SK-N-SH treated with all-trans-retinoic acid at 6 μM for 48 hours (cell line): ENCODE results near the gene ANKRD65.
"Not testable (repeated sequence)": the region's sequence is repeated elsewhere in the genome, so short reads cannot be mapped to it uniquely, and the experiment has no call there.

Experiments used
- ATAC-seq: fragments of 200-7000 bp; cut with Tn5 transposase; 3 replicates; pipeline ENCODE4 v1.9.1; 2020; ENCODE audit warnings: mild to moderate bottlenecking, moderate library complexity
- BACH2 ChIP-seq: fragments of 250-450 bp; sonication (Bioruptor Pico); IDR thresholded peaks from 2 replicates; pipeline ENCODE4 v1.9.0; 2021; ENCODE audit warnings: mild to moderate bottlenecking, borderline replicate concordance
- CSDC2 ChIP-seq: fragments of 250-450 bp; sonication (Bioruptor Pico); IDR thresholded peaks from 2 replicates; pipeline ENCODE4 v1.5.0; 2020; ENCODE audit warnings: mild to moderate bottlenecking, moderate library complexity
- ESRRG ChIP-seq: fragments of 250-450 bp; sonication (Bioruptor Pico); IDR thresholded peaks from 2 replicates; pipeline ENCODE4 v1.6.1; 2021; ENCODE audit warnings: mild to moderate bottlenecking
- GLIS3 ChIP-seq: fragments of 250-450 bp; sonication (Bioruptor Pico); IDR thresholded peaks from 2 replicates; pipeline ENCODE4 v1.5.0; 2020; ENCODE audit warnings: mild to moderate bottlenecking, moderate library complexity
- ISL1 ChIP-seq: fragments of 250-450 bp; sonication (Bioruptor Pico); IDR thresholded peaks from 2 replicates; pipeline ENCODE4 v2.1.2; 2022; ENCODE audit warnings: mild to moderate bottlenecking, moderate library complexity
- OSR1 ChIP-seq: fragments of 250-450 bp; sonication (Bioruptor Pico); IDR thresholded peaks from 2 replicates; pipeline ENCODE4 v1.8.0; 2022; ENCODE audit warnings: moderate library complexity, mild to moderate bottlenecking, inconsistent platforms
- POU6F1 ChIP-seq: fragments of 250-450 bp; sonication (Bioruptor Pico); IDR thresholded peaks from 2 replicates; pipeline ENCODE4 v1.8.0; 2021; ENCODE audit warnings: low read depth, mild to moderate bottlenecking, moderate library complexity, borderline replicate concordance
- PPARA ChIP-seq: fragments of 250-450 bp; sonication (Bioruptor Pico); IDR thresholded peaks from 2 replicates; pipeline ENCODE4 v1.5.0; 2020; ENCODE audit warnings: mild to moderate bottlenecking, borderline replicate concordance
- RARB ChIP-seq: fragments of 250-450 bp; sonication (Bioruptor Pico); IDR thresholded peaks from 2 replicates; pipeline ENCODE4 v1.8.0; 2021; ENCODE audit warnings: mild to moderate bottlenecking, moderate library complexity
- SNAI2 ChIP-seq: fragments of 250-450 bp; sonication (Bioruptor Pico); IDR thresholded peaks from 2 replicates; pipeline ENCODE4 v1.5.0; 2020; ENCODE audit warnings: mild to moderate bottlenecking, moderate library complexity
- TCF4 ChIP-seq: fragments of 250-450 bp; sonication (Bioruptor Pico); IDR thresholded peaks from 2 replicates; pipeline ENCODE4 v1.8.0; 2021; ENCODE audit warnings: mild to moderate bottlenecking, moderate library complexity, borderline replicate concordance
- TOX ChIP-seq: fragments of 250-450 bp; sonication (Bioruptor Pico); IDR thresholded peaks from 2 replicates; pipeline ENCODE4 v1.8.0; 2021; ENCODE audit warnings: mild to moderate bottlenecking, moderate library complexity, borderline replicate concordance
- ZC3H10 ChIP-seq: fragments of 250-450 bp; sonication (Bioruptor Pico); IDR thresholded peaks from 2 replicates; pipeline ENCODE4 v1.5.1; 2021; ENCODE audit warnings: mild to moderate bottlenecking, moderate library complexity
- ZFP3 ChIP-seq: fragments of 250-450 bp; sonication (Bioruptor Pico); IDR thresholded peaks from 2 replicates; pipeline ENCODE4 v1.5.0; 2020; ENCODE audit warnings: mild to moderate bottlenecking, moderate library complexity
- ZFP30 ChIP-seq: fragments of 450-650 bp; formaldehyde crosslinking; IDR thresholded peaks from 2 replicates; pipeline ENCODE4 v1.5.0; 2022; ENCODE audit warnings: mild to moderate bottlenecking, moderate library complexity
- ZNF565 ChIP-seq: fragments of 450-650 bp; formaldehyde crosslinking; conservative IDR thresholded peaks from 2 replicates; pipeline ENCODE4 v1.5.0; 2020; ENCODE audit warnings: low read depth, mild to moderate bottlenecking, moderate library complexity
- ZNF70 ChIP-seq: fragments of 450-650 bp; formaldehyde crosslinking; IDR thresholded peaks from 2 replicates; pipeline ENCODE4 v1.5.0; 2020; ENCODE audit warnings: mild to moderate bottlenecking, moderate library complexity
- ZNF8 ChIP-seq: fragments of 450-650 bp; formaldehyde crosslinking; IDR thresholded peaks from 2 replicates; pipeline ENCODE4 v1.5.0; 2020; ENCODE audit warnings: mild to moderate bottlenecking, moderate library complexity
- TF ChIP-seq, protein P1 (sequence below): fragments of 250-450 bp; sonication (Bioruptor Pico); IDR thresholded peaks from 2 replicates; pipeline ENCODE4 v1.5.1; 2020; ENCODE audit warnings: low read depth, mild to moderate bottlenecking, moderate library complexity
- TF ChIP-seq, protein P2 (sequence below): fragments of 250-450 bp; sonication (Bioruptor Pico); IDR thresholded peaks from 2 replicates; pipeline ENCODE4 v1.5.1; 2021; ENCODE audit warnings: mild to moderate bottlenecking, moderate library complexity
- TF ChIP-seq, protein P3 (sequence below): fragments of 250-450 bp; sonication (Bioruptor Pico); IDR thresholded peaks from 2 replicates; pipeline ENCODE4 v1.5.0; 2020; ENCODE audit warnings: mild to moderate bottlenecking, moderate library complexity

Gene ANKRD65

GRCh38 chr1:1454286-1455056, 33.4 kb upstream of the ANKRD65 start:
- ATAC-seq = not testable (repeated sequence)

DNA sequence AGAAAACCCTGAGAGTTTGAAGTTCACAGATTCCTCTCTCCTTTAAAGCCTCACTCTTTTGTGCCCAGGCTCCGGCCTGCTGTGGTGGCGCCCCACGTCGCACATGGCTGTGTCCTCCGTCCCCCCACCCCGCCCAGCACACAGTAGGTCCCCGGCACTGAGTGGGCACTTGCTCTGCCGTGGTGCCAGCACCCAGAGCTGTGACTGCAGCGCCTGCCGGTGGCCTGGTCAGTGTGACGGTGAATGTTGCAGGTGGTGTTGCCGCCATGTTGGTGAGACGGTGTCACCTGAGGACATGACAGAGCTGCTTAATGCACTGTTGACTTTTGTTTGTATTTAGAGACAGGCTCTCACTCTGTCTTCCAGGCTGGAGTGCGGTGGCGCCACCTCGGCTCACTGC, 31.8 kb upstream of the ANKRD65 start:
- ATAC-seq = no peak
- TF ChIP-seq ZFP30 (CRISPR knock-in tag) (no peak), CSDC2 (CRISPR knock-in tag) (no peak), BACH2 (CRISPR knock-in tag) (no peak), TCF4 (no peak), POU6F1 (CRISPR knock-in tag) (no peak), ZFP3 (CRISPR knock-in tag) (no peak), ZNF70 (CRISPR knock-in tag) (no peak), PPARA (CRISPR knock-in tag) (no peak), GLIS3 (CRISPR knock-in tag) (no peak), ESRRG (CRISPR knock-in tag) (no peak), SNAI2 (CRISPR knock-in tag) (no peak), ISL1 (CRISPR knock-in tag) (no peak), OSR1 (CRISPR knock-in tag) (no peak)
- TF ChIP-seq, protein P1, sequence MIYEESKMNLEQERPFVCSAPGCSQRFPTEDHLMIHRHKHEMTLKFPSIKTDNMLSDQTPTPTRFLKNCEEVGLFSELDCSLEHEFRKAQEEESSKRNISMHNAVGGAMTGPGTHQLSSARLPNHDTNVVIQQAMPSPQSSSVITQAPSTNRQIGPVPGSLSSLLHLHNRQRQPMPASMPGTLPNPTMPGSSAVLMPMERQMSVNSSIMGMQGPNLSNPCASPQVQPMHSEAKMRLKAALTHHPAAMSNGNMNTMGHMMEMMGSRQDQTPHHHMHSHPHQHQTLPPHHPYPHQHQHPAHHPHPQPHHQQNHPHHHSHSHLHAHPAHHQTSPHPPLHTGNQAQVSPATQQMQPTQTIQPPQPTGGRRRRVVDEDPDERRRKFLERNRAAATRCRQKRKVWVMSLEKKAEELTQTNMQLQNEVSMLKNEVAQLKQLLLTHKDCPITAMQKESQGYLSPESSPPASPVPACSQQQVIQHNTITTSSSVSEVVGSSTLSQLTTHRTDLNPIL (CRISPR knock-in tag) = no peak
- TF ChIP-seq, protein P2, sequence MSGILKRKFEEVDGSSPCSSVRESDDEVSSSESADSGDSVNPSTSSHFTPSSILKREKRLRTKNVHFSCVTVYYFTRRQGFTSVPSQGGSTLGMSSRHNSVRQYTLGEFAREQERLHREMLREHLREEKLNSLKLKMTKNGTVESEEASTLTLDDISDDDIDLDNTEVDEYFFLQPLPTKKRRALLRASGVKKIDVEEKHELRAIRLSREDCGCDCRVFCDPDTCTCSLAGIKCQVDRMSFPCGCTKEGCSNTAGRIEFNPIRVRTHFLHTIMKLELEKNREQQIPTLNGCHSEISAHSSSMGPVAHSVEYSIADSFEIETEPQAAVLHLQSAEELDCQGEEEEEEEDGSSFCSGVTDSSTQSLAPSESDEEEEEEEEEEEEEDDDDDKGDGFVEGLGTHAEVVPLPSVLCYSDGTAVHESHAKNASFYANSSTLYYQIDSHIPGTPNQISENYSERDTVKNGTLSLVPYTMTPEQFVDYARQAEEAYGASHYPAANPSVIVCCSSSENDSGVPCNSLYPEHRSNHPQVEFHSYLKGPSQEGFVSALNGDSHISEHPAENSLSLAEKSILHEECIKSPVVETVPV (CRISPR knock-in tag) = no peak

DNA sequence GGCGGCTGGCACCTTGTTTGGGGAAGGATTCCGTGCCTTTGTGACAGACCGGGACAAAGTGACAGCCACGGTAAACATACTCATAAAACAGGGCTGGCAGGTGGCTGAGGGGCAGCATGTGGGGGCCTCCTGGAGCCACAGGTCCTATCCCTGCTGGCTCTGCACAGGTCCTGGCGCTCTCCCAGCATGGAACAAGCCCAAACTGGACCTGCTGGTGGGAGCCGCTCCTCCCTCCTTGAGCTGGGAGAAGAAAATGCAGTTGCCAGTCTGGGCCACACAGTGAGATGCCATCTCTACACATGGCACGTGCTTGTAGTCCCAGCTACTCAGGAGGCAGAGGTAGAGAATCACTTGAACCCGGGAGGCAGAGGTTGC, 31.3 kb upstream of the ANKRD65 start:
- not testable (repeated sequence) for ATAC-seq

DNA sequence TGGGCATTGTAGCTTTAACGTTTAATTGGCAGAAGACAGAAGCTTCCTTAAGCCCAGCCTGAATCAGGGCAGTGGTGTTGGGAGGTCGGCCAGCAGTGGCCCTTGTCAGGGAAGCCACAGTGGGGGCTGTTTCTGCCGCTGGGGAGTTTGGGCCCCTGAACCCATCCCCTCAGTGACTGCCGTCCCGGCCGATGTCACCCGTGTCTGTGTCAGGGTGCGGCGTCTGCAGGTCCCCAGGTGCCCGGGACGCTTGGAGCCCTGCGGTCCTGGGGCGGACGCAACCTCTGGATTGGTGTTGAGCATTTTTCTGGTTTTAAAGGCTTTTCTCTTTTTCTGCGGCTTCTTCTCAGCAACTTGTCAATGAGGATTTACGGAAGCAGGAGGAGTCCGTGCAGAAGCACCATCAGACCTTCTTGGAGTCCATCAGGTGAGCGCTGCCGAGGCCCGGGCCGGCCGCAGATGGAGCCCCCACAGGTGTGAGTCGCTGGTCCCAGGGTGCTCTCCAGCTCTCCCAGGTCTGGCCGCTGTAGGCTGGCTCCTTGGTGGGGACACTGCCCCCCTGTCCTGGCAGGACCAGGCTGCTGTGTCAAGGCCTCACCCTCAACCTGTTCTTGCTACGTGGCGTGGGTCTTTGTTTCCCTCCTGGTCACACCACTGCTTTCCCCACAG, 30.8 kb upstream of the ANKRD65 start:
- ATAC-seq = no peak
- TF ChIP-seq SNAI2 (CRISPR knock-in tag) (no peak), OSR1 (CRISPR knock-in tag) (no peak), TOX (CRISPR knock-in tag) (no peak), ZNF565 (CRISPR knock-in tag) (no peak), BACH2 (CRISPR knock-in tag) (no peak), RARB (CRISPR knock-in tag) (no peak), ZNF8 (CRISPR knock-in tag) (no peak), ZC3H10 (CRISPR knock-in tag) (no peak), GLIS3 (CRISPR knock-in tag) (no peak), PPARA (CRISPR knock-in tag) (no peak)
- TF ChIP-seq, protein P2 (CRISPR knock-in tag) = no peak
- TF ChIP-seq, protein P3, sequence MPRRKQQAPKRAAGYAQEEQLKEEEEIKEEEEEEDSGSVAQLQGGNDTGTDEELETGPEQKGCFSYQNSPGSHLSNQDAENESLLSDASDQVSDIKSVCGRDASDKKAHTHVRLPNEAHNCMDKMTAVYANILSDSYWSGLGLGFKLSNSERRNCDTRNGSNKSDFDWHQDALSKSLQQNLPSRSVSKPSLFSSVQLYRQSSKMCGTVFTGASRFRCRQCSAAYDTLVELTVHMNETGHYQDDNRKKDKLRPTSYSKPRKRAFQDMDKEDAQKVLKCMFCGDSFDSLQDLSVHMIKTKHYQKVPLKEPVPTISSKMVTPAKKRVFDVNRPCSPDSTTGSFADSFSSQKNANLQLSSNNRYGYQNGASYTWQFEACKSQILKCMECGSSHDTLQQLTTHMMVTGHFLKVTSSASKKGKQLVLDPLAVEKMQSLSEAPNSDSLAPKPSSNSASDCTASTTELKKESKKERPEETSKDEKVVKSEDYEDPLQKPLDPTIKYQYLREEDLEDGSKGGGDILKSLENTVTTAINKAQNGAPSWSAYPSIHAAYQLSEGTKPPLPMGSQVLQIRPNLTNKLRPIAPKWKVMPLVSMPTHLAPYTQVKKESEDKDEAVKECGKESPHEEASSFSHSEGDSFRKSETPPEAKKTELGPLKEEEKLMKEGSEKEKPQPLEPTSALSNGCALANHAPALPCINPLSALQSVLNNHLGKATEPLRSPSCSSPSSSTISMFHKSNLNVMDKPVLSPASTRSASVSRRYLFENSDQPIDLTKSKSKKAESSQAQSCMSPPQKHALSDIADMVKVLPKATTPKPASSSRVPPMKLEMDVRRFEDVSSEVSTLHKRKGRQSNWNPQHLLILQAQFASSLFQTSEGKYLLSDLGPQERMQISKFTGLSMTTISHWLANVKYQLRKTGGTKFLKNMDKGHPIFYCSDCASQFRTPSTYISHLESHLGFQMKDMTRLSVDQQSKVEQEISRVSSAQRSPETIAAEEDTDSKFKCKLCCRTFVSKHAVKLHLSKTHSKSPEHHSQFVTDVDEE (CRISPR knock-in tag) = no peak

- not testable (repeated sequence) for ATAC-seq
Observed at GRCh38 chr1:1450616-1451015, 29.5 kb upstream of the ANKRD65 start.
